ENCODE results near the gene CEP97.

DNA sequence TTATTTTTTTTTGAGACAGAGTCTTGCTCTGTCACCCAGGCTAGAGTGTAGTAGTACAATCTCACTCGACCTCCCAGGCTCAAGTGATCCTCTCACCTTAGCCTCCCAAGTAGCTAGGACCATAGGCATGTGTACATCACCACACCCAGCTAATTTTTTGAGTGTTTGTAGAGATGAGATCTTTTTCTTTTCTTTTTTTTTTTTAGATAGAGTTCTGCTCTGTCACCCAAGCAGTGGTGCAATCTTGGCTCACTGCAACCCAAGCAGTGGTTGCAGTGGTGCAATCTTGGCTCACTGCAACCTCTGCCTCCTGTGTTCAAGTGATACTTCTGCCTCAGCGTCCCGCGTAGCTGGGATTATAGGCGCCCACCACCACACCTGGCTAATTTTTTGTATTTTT lies 5.2 kb downstream of the CEP97 start:
- TF ChIP-seq POLR2A (IDR thresholded peaks at IDR 0.05) = no peak
- TF ChIP-seq, protein P1, sequence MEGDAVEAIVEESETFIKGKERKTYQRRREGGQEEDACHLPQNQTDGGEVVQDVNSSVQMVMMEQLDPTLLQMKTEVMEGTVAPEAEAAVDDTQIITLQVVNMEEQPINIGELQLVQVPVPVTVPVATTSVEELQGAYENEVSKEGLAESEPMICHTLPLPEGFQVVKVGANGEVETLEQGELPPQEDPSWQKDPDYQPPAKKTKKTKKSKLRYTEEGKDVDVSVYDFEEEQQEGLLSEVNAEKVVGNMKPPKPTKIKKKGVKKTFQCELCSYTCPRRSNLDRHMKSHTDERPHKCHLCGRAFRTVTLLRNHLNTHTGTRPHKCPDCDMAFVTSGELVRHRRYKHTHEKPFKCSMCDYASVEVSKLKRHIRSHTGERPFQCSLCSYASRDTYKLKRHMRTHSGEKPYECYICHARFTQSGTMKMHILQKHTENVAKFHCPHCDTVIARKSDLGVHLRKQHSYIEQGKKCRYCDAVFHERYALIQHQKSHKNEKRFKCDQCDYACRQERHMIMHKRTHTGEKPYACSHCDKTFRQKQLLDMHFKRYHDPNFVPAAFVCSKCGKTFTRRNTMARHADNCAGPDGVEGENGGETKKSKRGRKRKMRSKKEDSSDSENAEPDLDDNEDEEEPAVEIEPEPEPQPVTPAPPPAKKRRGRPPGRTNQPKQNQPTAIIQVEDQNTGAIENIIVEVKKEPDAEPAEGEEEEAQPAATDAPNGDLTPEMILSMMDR (IDR thresholded peaks at IDR 0.05) = no peak

All from uterus (tissue), 2 donors.